K562 (cell line): ENCODE results near the gene FAM90A26.
"Not testable (repeated sequence)": the region's sequence is repeated elsewhere in the genome, so short reads cannot be mapped to it uniquely, and the experiment has no call there.

Source experiments
- CCAR2 ChIP-seq: fragments of 200-400 bp; formaldehyde crosslinking; IDR thresholded peaks from 2 replicates; pipeline ENCODE4 v1.6.1; 2017; ENCODE audit warnings: mild to moderate bottlenecking, low read depth, low read length
- CTCF ChIP-seq, 3 experiments: IDR thresholded peaks in 2 of 3; conservative IDR thresholded peaks in 1 of 3; 2 replicates each; pipeline ENCODE4 v1.5.1; 2011 to 2012; ENCODE audit warnings: low read length in 3 of 3, mild to moderate bottlenecking in 3 of 3, control low read depth in 2 of 3, improper control_type of control experiment in 1 of 3, inconsistent platforms in 1 of 3, low read depth in 1 of 3, mixed read lengths in 1 of 3, moderate library complexity in 1 of 3; ENCODE audit not compliant: insufficient read depth in 2 of 3
- EP300 ChIP-seq: IDR thresholded peaks from 2 replicates; pipeline ENCODE4 v1.6.1; 2012; ENCODE audit warnings: low read length, improper control_type of control experiment
- MYC ChIP-seq, 2 experiments: fragments of 250-450 bp in 1 of 2; sonication (Bioruptor Pico) in 1 of 2; IDR thresholded peaks; 2 replicates each; pipeline versions ENCODE4 v1.5.1 to v1.6.1; 2012 to 2021; ENCODE audit warnings: low read depth in 2 of 2, borderline replicate concordance in 1 of 2, improper control_type of control experiment in 1 of 2, low read length in 1 of 2, mild to moderate bottlenecking in 1 of 2, moderate library complexity in 1 of 2
- NR3C1 ChIP-seq: sonication (generic); formaldehyde crosslinking; IDR thresholded peaks from 2 replicates; pipeline ENCODE4 v1.8.1; 2022; ENCODE audit warnings: missing genetic modification reagents
- SRSF9 ChIP-seq: fragments of 200-400 bp; formaldehyde crosslinking; IDR thresholded peaks from 2 replicates; pipeline ENCODE4 v1.6.1; 2017; ENCODE audit warnings: low read depth, low read length, borderline replicate concordance
- TF ChIP-seq, protein P1 (sequence below): IDR thresholded peaks from 3 replicates; pipeline ENCODE4 v1.6.1; 2011; ENCODE audit warnings: borderline replicate concordance, mild to moderate bottlenecking, moderate library complexity; ENCODE audit not compliant: insufficient read length; ENCODE audit errors: extremely low read depth
- TF ChIP-seq, protein P2 (sequence below): fragments of 250-450 bp; sonication (Bioruptor Pico); IDR thresholded peaks from 2 replicates; pipeline ENCODE4 v1.9.0; 2021; ENCODE audit warnings: mild to moderate bottlenecking, inconsistent platforms

GRCh38 chr4:9134556-9134955, 35.7 kb upstream of the FAM90A26 start:
- not testable (repeated sequence) for TF ChIP-seq NR3C1; SRSF9; MYC (IDR thresholded peaks at IDR 0.05; ENCODE audit: low read depth, low read length); MYC (CRISPR knock-in tag; IDR thresholded peaks at IDR 0.05; ENCODE audit: borderline replicate concordance, low read depth); CCAR2; CTCF (IDR thresholded peaks at IDR 0.05 in 2 of 3, conservative IDR thresholded peaks at IDR 0.05 in 1 of 3; ENCODE audit: insufficient read depth in 2 of 3, low read depth in 1 of 3, low read length in 3 of 3); EP300
- TF ChIP-seq, protein P1, sequence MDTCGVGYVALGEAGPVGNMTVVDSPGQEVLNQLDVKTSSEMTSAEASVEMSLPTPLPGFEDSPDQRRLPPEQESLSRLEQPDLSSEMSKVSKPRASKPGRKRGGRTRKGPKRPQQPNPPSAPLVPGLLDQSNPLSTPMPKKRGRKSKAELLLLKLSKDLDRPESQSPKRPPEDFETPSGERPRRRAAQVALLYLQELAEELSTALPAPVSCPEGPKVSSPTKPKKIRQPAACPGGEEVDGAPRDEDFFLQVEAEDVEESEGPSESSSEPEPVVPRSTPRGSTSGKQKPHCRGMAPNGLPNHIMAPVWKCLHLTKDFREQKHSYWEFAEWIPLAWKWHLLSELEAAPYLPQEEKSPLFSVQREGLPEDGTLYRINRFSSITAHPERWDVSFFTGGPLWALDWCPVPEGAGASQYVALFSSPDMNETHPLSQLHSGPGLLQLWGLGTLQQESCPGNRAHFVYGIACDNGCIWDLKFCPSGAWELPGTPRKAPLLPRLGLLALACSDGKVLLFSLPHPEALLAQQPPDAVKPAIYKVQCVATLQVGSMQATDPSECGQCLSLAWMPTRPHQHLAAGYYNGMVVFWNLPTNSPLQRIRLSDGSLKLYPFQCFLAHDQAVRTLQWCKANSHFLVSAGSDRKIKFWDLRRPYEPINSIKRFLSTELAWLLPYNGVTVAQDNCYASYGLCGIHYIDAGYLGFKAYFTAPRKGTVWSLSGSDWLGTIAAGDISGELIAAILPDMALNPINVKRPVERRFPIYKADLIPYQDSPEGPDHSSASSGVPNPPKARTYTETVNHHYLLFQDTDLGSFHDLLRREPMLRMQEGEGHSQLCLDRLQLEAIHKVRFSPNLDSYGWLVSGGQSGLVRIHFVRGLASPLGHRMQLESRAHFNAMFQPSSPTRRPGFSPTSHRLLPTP: not testable (repeated sequence)
- TF ChIP-seq, protein P2, sequence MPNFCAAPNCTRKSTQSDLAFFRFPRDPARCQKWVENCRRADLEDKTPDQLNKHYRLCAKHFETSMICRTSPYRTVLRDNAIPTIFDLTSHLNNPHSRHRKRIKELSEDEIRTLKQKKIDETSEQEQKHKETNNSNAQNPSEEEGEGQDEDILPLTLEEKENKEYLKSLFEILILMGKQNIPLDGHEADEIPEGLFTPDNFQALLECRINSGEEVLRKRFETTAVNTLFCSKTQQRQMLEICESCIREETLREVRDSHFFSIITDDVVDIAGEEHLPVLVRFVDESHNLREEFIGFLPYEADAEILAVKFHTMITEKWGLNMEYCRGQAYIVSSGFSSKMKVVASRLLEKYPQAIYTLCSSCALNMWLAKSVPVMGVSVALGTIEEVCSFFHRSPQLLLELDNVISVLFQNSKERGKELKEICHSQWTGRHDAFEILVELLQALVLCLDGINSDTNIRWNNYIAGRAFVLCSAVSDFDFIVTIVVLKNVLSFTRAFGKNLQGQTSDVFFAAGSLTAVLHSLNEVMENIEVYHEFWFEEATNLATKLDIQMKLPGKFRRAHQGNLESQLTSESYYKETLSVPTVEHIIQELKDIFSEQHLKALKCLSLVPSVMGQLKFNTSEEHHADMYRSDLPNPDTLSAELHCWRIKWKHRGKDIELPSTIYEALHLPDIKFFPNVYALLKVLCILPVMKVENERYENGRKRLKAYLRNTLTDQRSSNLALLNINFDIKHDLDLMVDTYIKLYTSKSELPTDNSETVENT (CRISPR knock-in tag): not testable (repeated sequence)
